HepG2 (cell line): ENCODE measurements around the gene COCH. TPM values are rescaled to one million over a fixed set of nuclear protein-coding genes. Genes with fewer than 3 reads are reported as not detected.

Source experiments
- ATAC-seq: fragments of 200-7000 bp; cut with Tn5 transposase; 3 replicates; pipeline ENCODE4 v1.9.1; 2020; ENCODE audit warnings: mild to moderate bottlenecking, moderate library complexity
- BruUV-seq: library from RNA; stranded (reverse); fragments of 400-500 nt; replicated peaks from 2 replicates; lab custom pipeline; 2021; lab: Mats Ljungman, UMichigan
- CTCF ChIA-PET: fragments of 300-600 bp; formaldehyde crosslinking; extraction: SDS; loops from one replicate; lab custom pipeline; 2021; ENCODE audit warnings: low total read pairs, inconsistent platforms, low intra/inter-chr PET ratio; lab: Yijun Ruan, JAX
- POLR2A ChIA-PET: fragments of 350-600 bp; sonication (Branson Sonifier 250); formaldehyde crosslinking; loops from one replicate; lab custom pipeline; 2020; ENCODE audit warnings: antibody characterized with exemption, inconsistent platforms; lab: Yijun Ruan, JAX
- DNase-seq: peaks from one replicate; pipeline ENCODE4 v3.0.0-alpha.2; 2015; ENCODE audit warnings: low spot score
- FAIRE-seq: peaks from 3 replicates; lab custom pipeline; 2011; peaks lifted over from hg19 to GRCh38; lab: Jason Lieb, UNC
- H2AFZ ChIP-seq: one replicate; pipeline ENCODE4 v1.6.1; 2011; ENCODE audit warnings: low read length, inconsistent platforms
- H3K27ac ChIP-seq: fragments of 300-600 bp; 3 replicates; pipeline ENCODE4 v1.8.0; 2011; ENCODE audit warnings: mixed run types, mild to moderate bottlenecking, mixed read lengths, low read length, inconsistent platforms; ENCODE audit not compliant: insufficient read depth; ENCODE audit errors: extremely low read length
- H3K27me3 ChIP-seq, 2 experiments: fragments of 200-600 bp in 1 of 2; 2 replicates in 1 of 2; 3 replicates in 1 of 2; pipeline versions ENCODE4 v1.6.0 to v1.8.0; 2011; ENCODE audit warnings: low read length in 2 of 2, mild to moderate bottlenecking in 2 of 2, moderate library complexity in 2 of 2, inconsistent platforms in 1 of 2; ENCODE audit not compliant: insufficient read depth in 2 of 2, control insufficient read depth in 1 of 2
- H3K36me3 ChIP-seq, 2 experiments: fragments of 200-600 bp in 1 of 2; replicated peaks in 1 of 2; 2 replicates in 1 of 2; 3 replicates in 1 of 2; pipeline versions ENCODE4 v1.5.1 to v1.8.0; 2011; ENCODE audit warnings: low read length in 2 of 2, inconsistent platforms in 1 of 2; ENCODE audit not compliant: insufficient read depth in 2 of 2, control insufficient read depth in 1 of 2
- H3K4me1 ChIP-seq: 2 replicates; pipeline ENCODE4 v1.5.1; 2012; ENCODE audit warnings: low read length, inconsistent platforms; ENCODE audit not compliant: insufficient read depth
- H3K4me2 ChIP-seq: 2 replicates; pipeline ENCODE4 v1.6.0; 2011; ENCODE audit warnings: low read depth, low read length, inconsistent platforms
- H3K4me3 ChIP-seq, 3 experiments: fragments of 200-600 bp in 1 of 3; sonication (generic), shearing (Covaris generic) in 1 of 3; replicated peaks in 1 of 3; 2 replicates each; pipeline ENCODE4 v1.5.1; 2011 to 2016; ENCODE audit warnings: low read length in 3 of 3, inconsistent platforms in 2 of 3, low read depth in 2 of 3, mild to moderate bottlenecking in 2 of 3, control low read depth in 1 of 3, mixed read lengths in 1 of 3; ENCODE audit not compliant: insufficient read depth in 1 of 3
- H3K79me2 ChIP-seq: one replicate; pipeline ENCODE4 v1.6.1; 2011; ENCODE audit warnings: low read length, inconsistent platforms; ENCODE audit not compliant: insufficient read depth
- H3K9ac ChIP-seq: 2 replicates; pipeline ENCODE4 v1.6.0; 2011; ENCODE audit warnings: mild to moderate bottlenecking, low read depth, low read length, inconsistent platforms; ENCODE audit not compliant: insufficient read depth
- H3K9me3 ChIP-seq: 2 replicates; pipeline ENCODE4 v1.5.1; 2012; ENCODE audit warnings: mild to moderate bottlenecking, low read length
- H4K20me1 ChIP-seq: 2 replicates; pipeline ENCODE4 v1.6.0; 2011; ENCODE audit warnings: inconsistent platforms, mild to moderate bottlenecking, low read length, moderate library complexity; ENCODE audit not compliant: insufficient read depth
- ATF4 ChIP-seq, 2 experiments: fragments of 450-650 bp in 1 of 2; sonication (generic) in 1 of 2; formaldehyde crosslinking; IDR thresholded peaks; 2 replicates each; pipeline versions ENCODE4 v1.5.0 to v1.8.0; 2020 to 2022; ENCODE audit warnings: mild to moderate bottlenecking in 1 of 2, missing genetic modification reagents in 1 of 2
- E2F5 ChIP-seq: sonication (generic); formaldehyde crosslinking; conservative IDR thresholded peaks from 2 replicates; pipeline ENCODE4 v1.4.0; 2020; ENCODE audit warnings: missing genetic modification reagents
- FOXA1 ChIP-seq, 2 experiments: fragments of 450-650 bp in 1 of 2; sonication (generic) in 1 of 2; formaldehyde crosslinking in 1 of 2; IDR thresholded peaks; 2 replicates each; pipeline versions ENCODE4 v1.4.0 to v1.6.1; 2016 to 2020; ENCODE audit warnings: missing genetic modification reagents in 1 of 2
- LRRFIP1 ChIP-seq: sonication (generic); formaldehyde crosslinking; conservative IDR thresholded peaks from 2 replicates; pipeline ENCODE4 v1.4.0; 2020; ENCODE audit warnings: missing genetic modification reagents
- MNT ChIP-seq: fragments of 450-650 bp; IDR thresholded peaks from 2 replicates; pipeline ENCODE4 v1.6.1; 2016
- PRDM10 ChIP-seq: sonication (generic); formaldehyde crosslinking; IDR thresholded peaks from 2 replicates; pipeline ENCODE4 v1.4.0; 2020; ENCODE audit warnings: low read depth, missing genetic modification reagents
- SKI ChIP-seq: fragments of 450-650 bp; IDR thresholded peaks from one replicate; pipeline ENCODE4 v1.6.1; 2018; ENCODE audit warnings: mild to moderate bottlenecking; ENCODE audit not compliant: partially characterized antibody
- THAP7 ChIP-seq: sonication (generic); formaldehyde crosslinking; IDR thresholded peaks from 2 replicates; pipeline ENCODE4 v1.8.1; 2023; ENCODE audit warnings: mild to moderate bottlenecking, missing genetic modification reagents
- ZNF232 ChIP-seq: sonication (generic); formaldehyde crosslinking; IDR thresholded peaks from 2 replicates; pipeline ENCODE4 v1.4.0; 2020; ENCODE audit warnings: missing genetic modification reagents, borderline replicate concordance
- ZNF34 ChIP-seq: sonication (generic); formaldehyde crosslinking; IDR thresholded peaks from 2 replicates; pipeline ENCODE4 v1.4.0; 2020; ENCODE audit warnings: mild to moderate bottlenecking, missing genetic modification reagents, borderline replicate concordance
- ZNF562 ChIP-seq: sonication (generic); formaldehyde crosslinking; IDR thresholded peaks from 2 replicates; pipeline ENCODE4 v1.8.0; 2022; ENCODE audit warnings: missing genetic modification reagents, borderline replicate concordance
- ZNF567 ChIP-seq: sonication (generic); formaldehyde crosslinking; IDR thresholded peaks from 2 replicates; pipeline ENCODE4 v1.8.1; 2023; ENCODE audit warnings: mild to moderate bottlenecking, missing genetic modification reagents, borderline replicate concordance
- ZNF776 ChIP-seq: sonication (generic); formaldehyde crosslinking; IDR thresholded peaks from 2 replicates; pipeline ENCODE4 v1.4.0; 2020; ENCODE audit warnings: mild to moderate bottlenecking, missing genetic modification reagents
- WGBS: methylation state at CpG from one replicate; pipeline ENCODE4 v1.1.6; 2017; ENCODE audit warnings: low lambda C conversion rate; 5-methylcytosine and 5-hydroxymethylcytosine counted together
- in situ Hi-C: cut with HindIII; loops from 2 replicates; pipeline ENCODE4 v1.10.0; 2017; ENCODE audit warnings: low pct_unique_long_range_greater_than_20kb; ENCODE audit not compliant: extremely low pct_ligation_motif_present
- intact Hi-C: fragments of 100-400 bp; cut with micrococcal nuclease; formaldehyde crosslinking; loops from one replicate; pipeline ENCODE4 v1.10.0; 2022; ENCODE audit not compliant: unreplicated experiment
- polyA plus RNA-seq, 8 experiments: library from polyadenylated mRNA; depleted of rRNA in 3 of 8; stranded (reverse) in 7 of 8; unstranded in 1 of 8; fragments of >200 nt; fragmentation: Illumina TruSeq in 4 of 8; extraction: Trizol in 4 of 8; gene quantifications; 2 replicates each; pipeline versions ENCODE4 v1.2.1 to v1.2.3, GENCODE V29; 2011 to 2016; ENCODE audit warnings: low read depth in 4 of 8, missing spikeins in 1 of 8, mixed read lengths in 1 of 8; ENCODE audit not compliant: insufficient read depth in 1 of 8
- total RNA-seq, 5 experiments: library from RNA; depleted of rRNA; stranded (reverse); fragments of >200 nt; fragmentation: Illumina TruSeq; extraction: Trizol; gene quantifications; 2 replicates each; pipeline ENCODE4 v1.2.3, GENCODE V29; 2016; ENCODE audit warnings: low read depth in 1 of 5

COCH gene
- total and polyA plus RNA-seq, 2 of the 13 experiments (the other 11 are each of a cell fraction or from before 2014, with no cell fraction given), result 78.2 to 79.3 TPM

DNA sequence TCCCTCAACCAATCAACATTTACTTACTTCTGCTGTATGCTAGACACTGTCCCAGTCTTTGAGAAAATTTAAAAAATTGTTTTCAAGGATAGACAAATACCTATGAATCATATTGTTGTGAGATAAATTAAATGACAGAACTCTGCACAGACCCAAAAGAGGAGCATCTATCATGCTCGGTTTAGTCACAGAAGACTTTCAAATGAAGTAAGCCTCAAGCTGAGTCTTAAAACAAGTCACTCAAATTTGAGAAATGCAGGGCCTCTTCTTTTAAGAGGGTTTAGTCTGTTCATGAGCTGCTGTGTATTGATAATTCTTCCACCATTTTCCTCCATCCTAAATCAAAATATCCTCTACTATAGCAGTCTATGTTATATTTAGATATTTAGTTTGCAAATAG is 24.4 kb upstream of the COCH start:
- POLR2A ChIA-PET, result no interaction called here
- Histone ChIP-seq H3K9ac (no peak overlapping the region), H3K36me3 (no peaks in the 10 kb centered on the region), H3K9me3 (no peaks in the 10 kb centered on the region), H3K4me1 (peaks cover 15% of the 10 kb centered on the region), H3K4me2 (no peak overlapping the region), H3K27me3 (no peaks in the 10 kb centered on the region), H3K4me3 (no peak overlapping the region), H3K27ac (no peak overlapping the region), H3K79me2 (no peaks in the 10 kb centered on the region), H4K20me1 (no peaks in the 10 kb centered on the region), H2AFZ (no peak overlapping the region)
- 3% methylated on average over 1 of the region's 1 CpG for WGBS
- CTCF ChIA-PET, result no interaction called here
- BruUV-seq, result no TSS peak
- no peak for FAIRE-seq
- intact Hi-C loops (no loop called here), in situ Hi-C loops (no loop called here)
- no peak for DNase-seq
- no peak for ATAC-seq
- TF ChIP-seq FOXA1 (IDR thresholded peaks at IDR 0.05) (no peak), FOXA1 (CRISPR knock-in tag; IDR thresholded peaks at IDR 0.05) (no peak), ZNF562 (no peak), ATF4 (CRISPR knock-in tag; IDR thresholded peaks at IDR 0.05) (no peak), LRRFIP1 (CRISPR knock-in tag) (no peak), ZNF567 (CRISPR knock-in tag) (no peak), PRDM10 (CRISPR knock-in tag) (no peak), ZNF34 (no peak), E2F5 (CRISPR knock-in tag) (no peak), ZNF232 (CRISPR knock-in tag) (no peak), ZNF776 (CRISPR knock-in tag) (no peak), SKI (no peak), MNT (no peak), THAP7 (CRISPR knock-in tag) (no peak)
